NCI-H446 (cell line): ENCODE results near the gene AKR7A2.
"Not testable (repeated sequence)": the region's sequence is repeated elsewhere in the genome, so short reads cannot be mapped to it uniquely, and the experiment has no call there.

Source experiments
- DNase-seq, 2 experiments: peaks; one replicate each; lab custom pipeline; 2025; lab: John Stamatoyannopoulos, UW

AKR7A2 gene

DNA sequence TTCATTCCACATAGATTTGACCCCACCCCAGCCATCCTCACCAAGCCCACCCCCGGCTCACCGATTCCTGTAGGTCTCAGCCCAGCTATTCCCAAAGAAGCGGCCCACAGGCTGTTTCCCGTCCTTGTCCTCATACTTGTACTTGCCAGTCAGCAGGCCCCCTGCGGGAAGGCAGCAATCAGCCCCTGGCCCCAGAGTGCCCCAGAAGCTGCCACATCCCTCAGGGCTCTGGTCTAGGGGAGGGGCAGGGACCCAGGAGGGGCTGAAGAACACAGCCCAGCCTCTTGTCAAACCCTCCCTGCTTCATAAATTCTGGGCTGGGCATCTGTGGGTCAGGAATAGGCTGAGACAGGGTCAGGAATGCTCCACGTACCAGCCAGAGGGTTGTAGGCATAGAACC is 5.0 kb downstream of the AKR7A2 start:
- DNase-seq: no peak

DNA sequence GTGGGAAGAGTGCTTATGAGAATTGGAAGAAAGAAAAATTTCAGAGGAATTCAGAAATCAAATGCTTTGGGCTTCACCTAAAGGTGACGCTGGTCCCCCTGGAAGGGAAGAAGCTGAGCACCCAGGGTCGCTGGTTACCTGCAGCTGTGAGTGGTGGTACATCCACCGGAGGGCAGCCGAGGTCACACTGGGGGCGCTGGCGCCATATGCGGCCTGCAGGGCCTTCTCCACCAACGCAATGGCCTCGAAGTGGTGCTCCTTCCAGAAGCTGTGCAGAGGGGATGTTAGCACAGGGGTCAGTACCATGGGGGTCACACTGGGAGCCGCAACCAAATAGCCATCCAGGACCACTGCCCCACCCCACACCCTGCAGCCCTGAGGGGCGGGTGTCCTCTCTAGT is 6.1 kb downstream of the AKR7A2 start:
- DNase-seq: no peak

GRCh38 chr1:19304081-19304480 is 7.9 kb downstream of the AKR7A2 start:
- not testable (repeated sequence) for DNase-seq

DNA sequence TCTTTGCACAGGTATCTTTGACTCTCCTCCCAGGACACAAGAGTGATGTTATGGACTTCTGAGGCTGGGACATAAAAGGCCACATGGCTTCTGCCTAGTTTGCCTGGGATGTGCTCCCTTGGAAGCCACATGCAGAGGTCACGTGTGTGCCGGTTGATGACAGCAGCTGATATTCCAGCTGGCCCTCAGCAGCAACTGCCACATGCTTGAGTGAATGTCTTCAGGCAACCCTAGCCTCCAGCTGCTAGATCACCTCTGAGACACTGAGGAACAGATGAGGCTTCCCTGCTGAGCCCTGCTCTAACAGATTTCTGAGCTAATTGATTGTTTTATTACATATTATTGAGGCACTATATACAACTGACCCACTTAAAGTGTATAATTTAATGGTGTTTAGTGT is 11.7 kb downstream of the AKR7A2 start:
- DNase-seq: no peak

GRCh38 chr1:19294638-19295037 is 17.3 kb downstream of the AKR7A2 start:
- DNase-seq: no peak

DNA sequence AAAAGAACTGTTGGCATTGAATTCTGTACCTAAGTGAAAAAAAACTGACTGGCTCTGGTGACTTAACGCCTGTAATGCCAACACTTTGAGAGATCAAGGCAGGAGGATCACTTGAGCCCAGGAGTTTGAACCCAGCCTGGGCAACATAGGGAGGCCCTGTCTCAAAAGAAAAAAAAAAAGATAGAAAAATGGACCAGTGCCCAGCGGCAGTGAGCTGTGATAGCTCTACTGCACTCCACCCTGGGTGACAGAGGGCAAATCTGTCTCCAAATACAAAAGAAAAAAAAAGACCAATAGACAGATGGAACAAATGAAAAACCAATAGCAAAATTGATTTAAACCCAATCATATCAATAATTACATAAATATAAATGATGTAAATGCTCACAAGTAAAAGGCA is 22.7 kb downstream of the AKR7A2 start:
- DNase-seq: no peak

DNA sequence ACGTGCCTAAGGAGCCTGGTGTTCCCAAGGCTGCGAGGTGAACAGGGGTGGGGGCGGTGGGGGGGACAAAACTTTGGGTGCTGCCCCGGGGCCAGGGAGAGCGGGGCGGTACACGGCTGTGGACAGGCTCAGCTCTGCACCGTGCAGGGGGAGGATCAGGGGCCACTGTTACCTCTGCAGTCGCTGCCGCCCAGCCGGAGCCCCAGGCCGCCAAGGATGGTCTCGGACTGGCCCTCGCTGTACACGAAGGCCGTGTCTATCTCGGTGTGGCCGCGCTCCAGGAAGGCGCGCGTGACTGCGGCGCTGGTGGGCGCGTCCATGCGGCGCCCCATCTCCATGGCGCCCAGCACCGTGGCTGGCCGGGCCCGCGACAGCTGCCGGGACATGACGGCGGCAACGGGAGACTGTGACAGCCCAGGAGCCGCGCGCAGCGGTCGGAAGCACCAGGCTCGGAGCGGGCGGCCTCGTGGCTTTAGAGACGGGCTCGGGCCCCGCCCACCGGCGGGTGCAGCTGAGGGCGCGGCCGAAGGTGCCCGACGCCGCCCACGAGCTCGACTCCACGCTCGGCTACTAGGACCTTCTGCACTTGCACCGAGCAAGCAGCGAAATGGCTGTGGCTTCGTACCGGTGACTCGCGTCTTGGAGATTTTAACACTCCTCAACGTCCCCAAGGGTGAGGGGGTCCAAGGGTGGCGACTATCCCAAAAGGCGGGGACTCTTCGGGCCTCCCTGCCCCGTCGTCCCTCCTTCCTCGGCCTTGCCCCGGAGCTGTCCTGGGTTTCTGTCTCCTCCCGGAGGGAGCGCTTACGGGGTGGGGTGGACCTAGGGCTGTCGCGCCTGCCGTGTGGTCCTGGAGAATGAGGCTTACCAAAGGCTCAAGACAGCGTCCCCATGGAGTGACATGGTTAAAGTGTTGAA is 23.4 kb downstream of the AKR7A2 start, which contains the start of gene AKR7A3:
TSS of gene AKR7A3 (minus strand) at position 447 of the 918 bp plus-strand sequence. CDS start at position 386, 61 bp downstream.
- not testable (repeated sequence) for DNase-seq

DNA sequence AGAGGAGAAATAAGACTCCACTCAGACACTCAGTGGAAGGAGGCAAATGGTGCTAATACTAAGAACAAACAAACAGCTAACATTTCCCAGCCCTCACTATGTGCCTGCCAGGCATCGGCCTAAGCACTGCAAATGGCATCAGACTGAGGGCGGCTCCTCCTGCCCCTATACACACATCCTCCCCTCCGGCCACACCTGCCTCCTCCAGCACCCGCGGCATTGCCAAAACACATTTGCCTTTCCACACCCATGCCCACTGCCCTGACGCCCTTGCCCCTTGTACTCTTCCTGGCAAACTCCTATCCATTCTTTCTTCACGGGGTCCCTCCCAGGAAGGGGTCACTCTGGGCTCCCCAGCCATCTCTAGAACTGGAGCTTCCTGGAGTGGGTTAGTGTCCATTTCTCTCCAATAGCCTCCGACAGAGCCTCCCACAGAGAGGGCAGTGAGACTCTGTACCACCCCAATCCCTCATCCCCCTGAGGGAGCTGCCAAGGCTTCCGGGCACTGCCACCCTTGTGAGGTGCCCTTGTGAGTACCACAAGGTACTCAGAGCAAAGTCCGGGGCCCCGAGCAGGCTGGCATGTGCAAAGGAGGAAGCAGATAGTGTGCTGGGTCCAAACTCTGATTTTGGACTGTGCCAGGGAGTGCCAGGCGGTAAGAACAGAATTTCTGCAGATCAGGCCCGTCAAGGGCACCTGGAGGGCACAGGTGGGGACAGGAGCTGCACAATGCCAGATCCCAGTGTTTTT is 24.3 kb downstream of the AKR7A2 start:
- DNase-seq: no peak

DNA sequence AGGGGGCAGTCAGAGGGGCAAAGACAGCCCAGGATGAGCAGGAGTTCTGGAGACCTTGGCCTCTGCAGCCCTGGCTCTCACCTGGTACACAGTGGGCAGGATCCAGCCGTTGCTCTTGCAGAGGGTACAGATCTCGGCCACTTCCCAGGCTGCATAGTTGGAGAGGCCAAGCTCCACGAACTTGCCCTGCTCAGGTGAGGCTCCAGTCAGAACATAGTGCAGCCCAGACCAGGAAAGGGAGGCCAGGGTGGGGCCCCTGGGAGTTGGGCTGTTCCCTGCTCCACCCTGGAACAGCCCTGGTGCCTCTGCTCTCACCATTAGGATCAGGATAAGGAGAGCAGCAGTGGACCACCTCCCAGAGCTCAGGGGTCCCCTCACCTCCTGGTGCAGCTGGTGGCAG is 26.1 kb downstream of the AKR7A2 start:
- DNase-seq: not testable (repeated sequence)

GRCh38 chr1:19285366-19285765 is 26.6 kb downstream of the AKR7A2 start:
- DNase-seq: not testable (repeated sequence)

GRCh38 chr1:19284881-19285280 is 27.1 kb downstream of the AKR7A2 start:
- no peak for DNase-seq

- DNase-seq: no peak
Observed at GRCh38 chr1:19283891-19284290, 28.1 kb downstream of the AKR7A2 start.

GRCh38 chr1:19274636-19275035 is 37.3 kb downstream of the AKR7A2 start:
- no peak for DNase-seq

DNA sequence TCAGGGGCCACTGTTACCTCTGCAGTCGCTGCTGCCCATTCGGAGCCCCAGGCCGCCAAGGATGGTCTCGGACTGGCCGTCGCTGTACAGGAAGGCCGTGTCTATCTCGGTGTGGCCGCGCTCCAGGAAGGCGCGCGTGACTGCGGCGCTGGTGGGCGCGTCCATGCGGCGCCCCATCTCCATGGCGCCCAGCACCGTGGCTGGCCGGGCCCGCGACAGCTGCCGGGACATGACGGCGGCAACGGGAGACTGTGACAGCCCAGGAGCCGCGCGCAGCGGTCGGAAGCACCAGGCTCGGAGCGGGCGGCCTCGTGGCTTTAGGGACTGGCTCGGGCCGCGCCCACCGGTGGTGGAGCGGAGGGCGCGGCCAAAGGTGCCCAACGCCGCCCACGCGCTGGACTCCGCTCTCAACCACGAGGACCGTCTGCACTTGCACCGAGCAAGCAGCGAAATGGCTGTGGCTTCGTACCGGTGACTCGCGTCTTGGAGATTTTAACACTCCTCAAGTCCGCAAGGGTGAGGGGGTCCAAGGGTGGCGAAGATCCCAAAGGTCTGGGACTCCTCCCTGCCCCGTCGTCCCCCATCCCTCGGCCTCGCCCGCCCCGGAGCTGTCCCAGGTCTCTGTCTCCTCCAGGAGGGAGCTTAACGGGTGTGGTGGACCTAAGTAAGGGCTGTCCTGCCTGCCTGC is 38.0 kb downstream of the AKR7A2 start:
- DNase-seq: not testable (repeated sequence)

DNA sequence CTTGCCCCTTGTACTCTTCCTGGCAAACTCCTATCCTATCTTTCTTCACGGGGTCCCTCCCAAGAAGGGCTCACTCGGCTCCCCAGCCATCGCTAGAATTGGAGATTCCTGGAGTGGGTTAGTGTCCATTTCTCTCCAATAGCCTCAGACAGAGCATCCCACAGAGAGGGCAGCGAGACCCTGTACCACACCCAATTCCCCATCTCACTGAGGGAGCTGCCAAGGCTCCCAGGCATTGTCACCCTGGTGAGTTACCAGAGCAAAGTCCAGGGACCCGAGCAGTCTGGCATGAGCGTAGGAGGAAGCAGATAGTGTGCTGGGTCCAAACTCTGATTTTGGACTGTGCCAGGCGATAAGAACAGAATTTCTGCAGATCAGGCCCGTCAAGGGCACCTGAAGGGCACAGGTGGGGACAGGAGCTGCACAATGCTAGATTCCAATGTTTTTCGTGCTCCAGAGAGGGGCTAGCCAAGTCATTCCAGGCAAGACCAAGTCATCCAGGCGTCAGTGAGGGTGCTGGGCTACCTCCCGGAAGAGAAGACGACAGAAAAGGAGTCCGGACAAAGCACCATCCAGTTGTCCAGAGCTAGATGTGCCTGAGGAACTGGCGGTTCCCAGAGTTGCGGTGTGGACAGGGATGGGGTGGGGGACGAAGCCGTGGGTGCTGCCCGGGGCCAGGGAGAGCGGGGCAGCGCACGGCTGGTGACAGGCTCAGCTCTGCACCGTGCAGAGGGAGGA is 38.7 kb downstream of the AKR7A2 start:
- DNase-seq: no peak

DNA sequence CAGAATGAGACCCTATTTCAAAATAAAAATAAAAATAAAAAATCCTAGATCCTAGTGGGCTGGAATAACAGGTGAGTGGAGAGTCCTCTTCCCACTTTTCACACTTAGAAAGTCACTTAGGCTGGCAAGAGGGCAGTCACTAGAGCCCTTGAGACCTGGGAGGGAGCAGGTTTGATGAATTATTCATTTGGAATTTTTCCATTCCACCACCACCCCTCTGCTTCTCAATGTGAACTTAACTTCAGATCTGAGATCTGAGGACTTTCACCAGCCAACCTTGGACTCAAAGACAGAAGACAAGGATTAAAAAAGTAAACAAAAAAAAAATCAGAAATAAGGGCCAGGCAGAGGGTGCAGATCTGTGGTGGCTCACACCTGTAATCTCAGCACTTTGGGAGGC is 39.9 kb downstream of the AKR7A2 start:
- no peak for DNase-seq

- DNase-seq: not testable (repeated sequence)
Observed at GRCh38 chr1:19270343-19270730, 41.6 kb downstream of the AKR7A2 start.

DNA sequence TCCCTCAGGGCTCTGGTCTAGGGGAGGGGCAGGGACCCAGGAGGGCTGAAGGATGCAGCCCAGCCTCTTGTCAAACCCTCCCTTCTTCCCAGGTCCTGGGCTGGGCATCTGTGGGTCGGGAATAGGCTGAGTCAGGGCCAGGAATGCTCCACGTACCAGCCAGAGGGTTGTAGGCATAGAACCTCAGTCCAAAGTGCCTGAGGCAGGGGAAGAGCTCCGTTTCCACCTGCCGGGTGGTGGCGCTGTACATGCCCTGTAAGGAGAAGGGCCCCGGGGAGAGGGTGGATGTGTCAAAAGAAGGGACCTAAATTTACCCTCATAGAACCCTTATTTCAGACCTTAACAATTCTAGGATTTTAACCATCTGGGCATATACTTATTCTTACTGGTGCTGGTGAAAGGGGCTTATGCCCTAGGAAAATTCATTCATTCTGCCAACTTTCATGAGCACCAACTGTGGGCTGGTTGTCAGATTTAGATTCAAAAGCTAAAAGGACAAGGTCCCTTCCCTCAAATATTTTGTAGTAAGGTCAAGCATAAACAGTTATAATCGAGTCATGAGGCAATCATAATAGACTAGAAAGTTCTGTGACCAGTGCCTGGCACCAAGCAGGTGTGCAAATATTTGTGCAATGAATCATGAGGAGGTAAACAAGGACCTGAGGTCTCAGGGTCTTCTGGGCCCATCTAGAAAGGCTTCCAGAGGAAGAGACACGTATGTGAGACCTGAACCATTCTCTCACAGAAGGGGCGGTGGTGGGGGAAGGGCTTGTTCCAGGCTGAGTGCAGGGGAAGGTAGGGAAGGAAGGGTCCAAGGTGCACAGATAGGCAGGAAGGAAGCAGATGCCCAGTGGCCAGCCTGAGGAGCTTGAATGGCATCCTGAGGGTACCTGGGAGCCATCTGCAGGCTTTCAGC is 42.3 kb downstream of the AKR7A2 start:
- not testable (repeated sequence) for DNase-seq

GRCh38 chr1:19268445-19268844 is 43.5 kb downstream of the AKR7A2 start:
- DNase-seq: no peak

- no peak for DNase-seq
Observed at GRCh38 chr1:19262744-19263143, 49.2 kb downstream of the AKR7A2 start.

DNA sequence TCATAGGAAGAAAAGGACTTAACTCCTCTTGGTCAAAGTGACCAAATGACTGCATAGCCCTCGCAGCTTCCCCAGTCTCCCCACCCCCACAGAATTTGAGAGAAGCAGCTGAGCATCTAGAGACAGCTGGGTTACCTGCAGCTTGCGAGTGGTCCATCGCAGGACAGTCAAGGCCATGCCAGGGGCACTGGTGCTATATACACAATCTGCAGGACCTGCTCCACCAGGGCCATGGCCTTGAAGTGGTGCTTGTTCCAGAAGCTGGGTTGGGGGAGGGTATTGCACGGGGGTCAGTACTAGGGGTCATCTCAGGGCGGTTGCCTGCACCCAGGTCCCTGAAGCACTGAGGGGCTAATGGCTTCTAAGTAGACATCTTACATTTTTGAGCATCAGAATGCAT is 49.9 kb downstream of the AKR7A2 start:
- no peak for DNase-seq
